Activated gamma-delta T cell (primary cell): ENCODE measurements around the gene SRSF10.
"Not testable (repeated sequence)": the region's sequence is repeated elsewhere in the genome, so short reads cannot be mapped to it uniquely, and the experiment has no call there.

Experiments used
- DNase-seq: peaks from one replicate; lab custom pipeline; 2025; lab: John Stamatoyannopoulos, UW
- total RNA-seq, 2 donors: gene quantifications; one replicate each; lab custom pipeline; 2026; lab: John Stamatoyannopoulos, UW

Gene SRSF10
- total RNA-seq, result 297 to 391 reads per million in 2 donors

DNA sequence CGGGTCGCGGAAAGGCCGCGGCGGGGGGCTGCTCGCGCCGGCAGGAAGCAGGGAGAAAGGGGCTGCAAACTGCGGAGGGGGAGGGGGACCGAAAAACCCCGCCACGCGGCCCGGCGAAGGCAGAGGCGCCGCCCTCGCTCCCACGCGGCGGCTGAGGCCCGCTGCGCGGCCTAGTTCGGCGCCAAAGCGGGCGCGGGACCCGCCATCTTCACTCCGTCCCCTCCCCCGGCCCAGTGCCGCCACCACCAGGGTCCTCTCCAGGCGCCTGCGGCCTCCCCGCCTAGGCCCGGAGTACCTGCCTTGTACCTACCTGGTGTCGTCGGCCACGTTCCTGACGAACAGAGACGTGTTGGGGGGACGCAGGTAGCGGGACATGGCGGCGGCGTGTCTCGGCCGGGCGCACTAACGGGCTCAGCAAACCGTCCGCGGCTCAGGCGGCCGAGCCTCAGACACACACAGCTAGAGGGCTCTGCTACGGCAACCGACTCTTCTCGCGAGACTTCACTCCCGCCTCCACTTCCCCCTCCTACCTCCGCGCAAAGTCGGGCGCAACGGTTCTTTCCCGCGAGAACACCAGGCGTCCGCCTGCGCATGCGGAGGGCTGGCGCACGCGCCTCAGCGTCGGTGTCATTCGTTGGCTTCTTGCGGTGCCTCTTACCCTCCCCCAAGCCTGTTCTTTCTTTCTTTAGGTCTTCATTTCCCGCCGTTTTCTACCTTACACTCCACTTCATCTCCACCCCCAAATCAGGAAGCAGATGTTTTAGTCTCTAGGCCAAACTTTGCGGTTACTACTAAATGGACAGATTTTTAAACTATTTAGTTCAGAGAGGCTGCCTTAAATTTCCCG lies at the start of gene SRSF10:
Gene SRSF10 (minus strand): TSS at position 447 of the 847 bp plus-strand sequence. CDS start 72 bp downstream, at position 375.
- peak; percentile 91 for DNase-seq

DNA sequence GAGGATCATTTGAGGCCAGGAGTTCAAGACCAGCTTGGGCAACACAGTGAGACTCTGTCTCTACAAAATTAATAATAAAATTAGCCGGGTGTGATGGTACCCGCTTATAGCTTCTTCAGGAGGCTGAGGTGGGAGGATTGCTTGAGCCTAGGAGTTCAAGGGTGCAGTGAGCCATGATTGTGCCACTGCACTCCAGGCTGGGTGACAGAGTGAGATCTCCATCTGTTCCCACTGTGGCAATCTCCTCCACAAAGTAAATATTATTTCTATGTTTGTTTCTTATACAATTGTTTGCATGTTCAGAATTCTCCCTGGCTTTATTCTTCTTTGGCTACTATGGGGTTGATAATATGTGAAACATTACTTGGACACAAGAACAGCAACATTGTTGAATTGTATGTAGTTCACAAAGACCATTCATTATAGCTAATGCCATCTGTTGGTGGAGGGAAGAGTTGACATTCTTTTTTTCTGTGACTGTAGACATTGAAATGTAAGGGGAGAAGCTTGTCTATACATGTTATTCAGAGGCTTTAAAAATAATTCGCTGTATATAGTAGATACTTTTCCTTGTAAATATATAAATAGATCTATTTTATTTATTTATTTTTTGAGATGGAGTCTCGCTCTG lies 47.8 kb upstream of the SRSF10 start:
- DNase-seq, result no peak

DNA sequence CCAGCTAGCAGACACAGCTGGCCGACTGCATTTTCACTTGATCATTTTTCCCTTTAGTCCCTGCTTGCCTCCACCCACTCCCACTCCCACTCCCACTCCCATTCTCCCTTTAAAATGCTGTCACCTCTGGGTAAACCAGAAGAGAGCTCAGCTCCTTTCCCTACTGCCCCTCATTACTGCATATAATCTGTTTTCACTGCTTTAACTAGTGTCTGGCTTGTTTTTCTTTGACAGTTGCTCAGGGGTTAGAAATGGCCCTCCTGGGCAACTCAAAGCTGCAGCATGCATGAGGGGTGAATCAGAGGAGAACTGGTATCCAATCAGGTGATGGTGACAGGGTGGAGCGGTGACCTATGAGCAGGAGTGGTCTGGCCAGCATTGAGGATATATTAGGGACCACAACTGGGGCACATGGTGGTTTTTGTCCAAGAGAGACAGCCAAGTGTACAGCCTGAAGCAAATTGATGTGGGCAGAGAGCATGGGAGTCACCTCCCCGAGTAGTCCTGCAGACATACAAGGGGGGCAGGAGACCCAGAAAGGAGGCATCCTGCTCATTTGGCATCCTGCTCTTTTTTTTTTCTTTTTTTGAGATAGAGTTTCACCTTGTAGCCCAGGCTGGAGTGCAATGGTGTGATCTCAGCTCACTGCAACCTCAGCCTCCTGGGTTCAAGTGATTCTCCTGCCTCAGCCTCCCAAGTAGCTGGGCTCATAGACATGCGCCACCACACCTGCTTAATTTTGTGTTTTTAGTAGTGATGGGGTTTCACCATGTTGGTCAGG lies 42.6 kb upstream of the SRSF10 start:
- no peak for DNase-seq

DNA sequence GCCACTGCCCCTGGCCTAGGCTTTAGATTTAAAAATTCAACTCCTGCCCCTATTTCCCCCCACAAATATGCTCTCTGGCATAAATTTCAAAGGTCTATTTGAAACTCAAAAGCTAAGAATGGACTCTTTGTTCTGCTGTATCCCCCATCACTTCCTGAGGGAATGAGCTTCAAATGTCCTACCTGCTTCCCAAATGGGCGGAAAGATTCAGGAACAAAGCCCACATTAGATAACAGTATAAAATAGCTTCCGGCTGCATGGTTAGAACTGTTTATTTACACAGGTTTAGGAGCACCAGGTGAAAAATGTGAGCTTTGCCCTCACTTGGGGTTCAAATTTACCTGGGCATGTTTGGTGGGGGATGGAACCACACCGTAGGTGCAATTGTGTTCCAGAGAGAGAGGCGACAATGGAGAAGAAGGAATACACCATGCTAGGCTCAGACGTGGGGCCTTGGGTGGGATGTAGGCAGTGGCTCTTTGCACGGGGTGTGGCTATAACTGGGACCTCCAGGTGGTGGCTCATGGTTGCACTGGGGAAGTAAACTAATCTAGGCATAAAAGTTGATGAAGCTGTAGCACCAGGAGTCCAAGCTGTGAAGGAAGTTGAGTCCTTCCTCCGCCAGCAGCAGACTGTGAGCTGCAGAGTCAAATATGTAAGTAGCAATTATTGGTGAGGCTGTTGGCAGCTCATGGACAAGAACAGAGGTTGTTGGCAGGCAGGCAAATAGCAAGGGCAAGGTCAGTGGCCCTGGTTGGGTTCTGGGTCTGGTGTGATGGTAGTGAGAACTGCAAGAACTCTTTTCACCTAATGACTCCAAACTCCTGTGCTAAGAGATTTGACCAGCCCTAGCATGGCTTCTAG lies 41.5 kb upstream of the SRSF10 start:
- DNase-seq, result no peak

DNA sequence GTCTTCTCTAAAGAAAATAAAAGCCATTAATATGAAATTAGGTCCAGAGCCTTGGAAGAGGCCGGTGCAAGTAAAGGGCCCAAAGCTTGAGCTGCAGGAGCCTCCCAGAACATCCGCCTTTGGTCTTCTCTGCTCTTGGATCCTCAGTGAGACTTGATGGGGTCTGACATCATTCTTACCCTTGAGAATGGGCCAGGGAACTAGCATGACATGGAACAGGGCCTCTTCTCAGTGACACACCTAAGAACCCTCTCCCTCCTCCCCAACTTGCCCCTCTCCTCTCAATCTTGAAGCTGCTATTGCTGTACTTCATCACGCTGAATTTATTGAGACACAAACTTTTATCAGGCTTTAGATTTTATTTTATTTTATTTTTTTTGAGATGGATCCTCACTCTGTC lies 40.3 kb upstream of the SRSF10 start:
- DNase-seq, result no peak

DNA sequence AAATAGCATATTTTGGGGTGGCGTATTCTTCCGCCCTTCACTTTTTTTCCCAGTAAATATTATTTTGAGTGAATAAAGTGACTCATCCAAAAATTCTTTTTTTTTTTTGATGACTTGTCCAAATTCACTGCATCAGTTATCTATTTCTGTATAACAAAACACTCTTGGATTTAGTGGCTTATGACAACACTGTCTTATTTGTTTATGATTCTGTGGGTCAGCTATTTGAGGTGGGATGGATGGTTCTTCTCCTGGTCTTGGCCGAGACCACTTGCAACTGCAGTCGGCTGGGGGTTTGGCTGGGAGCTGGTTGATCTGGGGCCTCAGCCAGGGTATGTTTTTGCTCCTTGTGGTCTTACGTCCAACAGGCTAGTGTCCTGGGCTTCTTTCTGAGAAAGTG lies 39.9 kb upstream of the SRSF10 start:
- no peak for DNase-seq

DNA sequence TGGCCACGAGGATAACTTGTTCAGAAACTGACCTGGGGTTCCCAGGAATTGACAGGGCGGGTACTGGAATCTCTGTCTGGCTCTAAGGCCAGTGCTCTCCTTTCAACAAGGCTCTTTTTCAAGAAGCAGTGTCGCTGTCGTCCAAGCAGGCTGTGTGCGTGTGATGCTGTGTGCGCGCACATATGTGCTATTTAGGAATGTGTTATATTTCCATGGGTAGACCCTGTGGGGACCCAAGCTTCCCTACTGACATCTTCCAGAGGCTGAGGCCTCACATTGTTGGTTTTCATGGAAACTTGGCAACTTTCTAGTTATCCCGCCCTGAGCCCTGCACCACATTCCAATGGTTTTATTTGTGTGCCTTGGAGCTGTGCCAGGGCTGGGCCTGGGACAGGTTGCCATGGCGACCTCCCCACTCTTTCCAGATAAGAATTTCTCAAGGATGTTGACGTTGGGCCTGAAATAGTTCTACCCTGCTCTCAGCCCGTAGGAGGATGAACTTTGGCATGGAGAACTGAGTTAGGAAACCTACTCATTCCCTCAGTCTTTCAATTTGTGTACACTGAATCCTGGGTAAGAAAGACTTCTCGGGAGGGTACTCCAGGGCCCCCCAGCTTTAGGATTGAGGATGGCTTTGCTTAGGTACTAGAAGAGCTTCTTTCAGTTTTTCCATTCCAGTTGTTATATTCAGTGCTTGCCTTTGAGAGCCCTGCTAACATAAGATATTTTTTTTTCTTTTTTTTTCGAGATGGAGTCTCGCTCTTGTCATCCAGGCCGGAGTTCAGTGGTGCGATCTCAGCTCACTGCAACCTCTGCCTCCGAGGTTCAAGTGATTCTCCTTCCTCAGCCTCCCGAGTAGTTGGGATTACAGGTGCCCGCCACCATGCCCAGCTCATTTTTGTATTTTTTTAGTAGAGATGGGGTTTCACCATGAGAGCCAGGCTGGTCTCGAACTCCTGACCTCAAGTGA lies 38.8 kb upstream of the SRSF10 start:
- no peak for DNase-seq

DNA sequence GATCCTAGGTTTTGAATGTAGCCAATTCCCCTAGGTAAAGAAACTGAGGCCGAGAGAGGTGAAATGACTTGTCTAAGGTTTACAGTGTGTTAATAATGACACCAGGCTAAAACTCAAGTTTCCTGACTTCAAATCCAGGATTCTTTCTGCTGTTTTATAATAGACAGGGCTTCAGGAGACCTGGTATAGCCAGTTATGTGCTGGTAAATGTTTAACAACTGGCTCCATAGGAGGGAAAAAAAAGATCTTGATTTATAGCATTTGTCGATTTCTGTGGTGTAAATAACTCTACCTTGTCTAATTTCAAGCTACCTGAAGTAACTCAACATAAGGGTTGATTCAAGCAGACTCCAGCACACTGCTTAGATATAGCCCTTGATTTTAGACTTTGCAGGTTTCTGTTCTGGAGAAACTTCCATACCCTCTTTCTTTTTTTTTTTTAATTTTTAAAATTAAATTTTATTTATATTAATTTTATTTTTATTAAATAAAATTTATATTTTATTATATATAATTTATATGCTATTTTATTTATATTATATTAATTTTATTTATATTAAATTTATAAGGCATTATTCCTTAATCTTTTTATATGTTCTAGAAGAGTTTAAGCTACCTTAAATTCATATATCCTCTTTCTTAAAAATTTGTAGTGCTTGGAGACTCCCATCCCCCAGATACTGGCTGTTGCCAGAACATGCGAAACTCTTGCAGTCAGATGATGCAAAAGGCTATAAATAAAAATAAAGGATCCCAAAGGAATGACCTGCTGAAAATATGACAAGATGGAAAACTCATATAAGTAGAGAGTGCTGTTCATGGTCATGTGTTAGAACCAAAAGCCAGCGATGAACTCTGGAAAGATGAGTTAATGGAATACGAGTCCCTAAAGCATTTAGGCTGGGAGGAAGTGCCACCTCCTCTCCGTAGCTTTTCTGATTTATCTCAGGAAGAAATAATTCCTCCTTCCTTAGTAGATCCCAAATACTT lies 35.4 kb upstream of the SRSF10 start:
- no peak for DNase-seq

DNA sequence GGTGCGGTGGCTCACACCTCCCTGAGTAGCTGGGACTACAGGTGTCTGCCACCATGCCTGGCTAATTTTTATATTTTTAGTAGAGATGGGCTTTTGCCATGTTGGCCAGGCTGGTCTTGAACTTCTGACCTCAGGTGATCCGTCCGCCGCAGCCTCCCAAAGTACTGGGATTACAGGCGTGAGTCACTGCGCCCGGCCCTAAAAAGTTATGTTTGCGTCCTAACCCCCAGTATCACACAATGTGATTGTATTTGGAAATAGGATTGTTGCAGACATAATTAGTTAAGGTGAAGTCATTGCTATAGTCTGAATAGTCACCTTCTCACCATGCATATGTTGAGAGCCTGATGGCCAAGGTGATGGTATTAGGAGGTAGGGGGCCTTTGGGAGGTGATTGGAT lies 32.8 kb upstream of the SRSF10 start:
- not testable (repeated sequence) for DNase-seq

DNA sequence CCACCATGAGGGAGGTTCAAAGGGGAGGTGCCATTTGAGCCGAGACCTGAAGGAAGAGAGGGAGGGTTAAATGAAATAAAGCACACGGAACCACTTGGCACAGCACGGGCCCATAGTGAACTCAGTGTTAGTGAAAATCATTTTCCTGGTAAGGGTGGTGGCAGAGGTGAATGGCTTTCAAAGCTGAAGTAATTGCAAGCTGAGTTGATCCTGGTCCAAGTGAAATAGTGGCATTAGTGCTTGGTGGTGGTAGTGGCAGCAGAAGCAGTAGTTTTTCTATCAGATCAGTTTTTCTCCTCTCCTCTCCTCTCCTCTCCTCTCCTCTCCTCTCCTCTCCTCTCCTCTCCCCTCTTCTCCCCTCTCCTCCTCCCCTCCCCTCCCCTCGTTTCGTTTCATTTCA lies 30.5 kb upstream of the SRSF10 start:
- DNase-seq, result no peak

DNA sequence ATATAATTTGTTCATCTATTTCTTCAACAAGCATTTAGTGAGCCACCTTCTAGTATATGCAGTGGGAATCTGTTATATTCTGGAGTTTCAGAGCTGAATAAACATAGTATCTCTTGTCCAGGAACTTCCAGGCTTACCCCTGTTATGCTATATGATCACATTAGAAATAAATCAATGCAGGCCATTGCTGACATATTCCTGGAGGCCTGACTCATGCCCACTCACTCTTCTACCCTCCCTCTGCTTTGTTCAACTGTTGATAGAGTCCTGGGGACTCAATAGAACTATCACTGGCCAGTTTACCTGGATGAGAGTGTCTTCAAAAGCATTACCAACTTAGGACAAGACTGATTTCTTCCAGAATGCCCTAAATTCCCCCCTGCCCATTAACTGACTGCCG lies 29.3 kb upstream of the SRSF10 start:
- no peak for DNase-seq

DNA sequence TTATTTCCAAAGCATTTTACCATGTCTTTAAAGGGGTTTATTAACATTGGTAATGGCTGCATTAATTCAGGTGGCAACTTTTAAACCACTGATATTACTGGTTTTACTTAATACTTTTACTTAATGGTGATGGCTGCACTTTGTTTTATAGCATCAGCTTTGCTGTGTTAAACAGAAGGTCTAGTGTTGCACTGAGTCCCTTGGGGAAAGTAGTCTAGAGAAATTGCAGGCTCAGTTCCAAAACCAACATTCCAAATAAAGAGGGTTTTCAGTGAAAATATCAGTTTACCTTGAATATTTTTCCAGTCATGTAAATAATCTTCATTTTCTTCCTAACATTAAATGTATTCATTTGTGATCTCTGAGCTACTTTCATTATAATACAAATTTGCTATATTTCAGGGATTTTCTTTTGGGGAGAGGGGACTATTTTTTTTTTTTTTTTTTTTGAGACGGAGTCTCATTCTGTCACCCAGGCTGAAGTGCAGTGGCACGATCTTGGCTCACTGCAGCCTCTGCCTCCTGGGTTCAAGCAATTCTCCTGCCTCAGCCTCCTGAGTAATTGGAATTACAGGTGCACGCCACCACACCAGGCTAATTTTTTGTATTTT lies 28.6 kb upstream of the SRSF10 start:
- DNase-seq, result not testable (repeated sequence)

DNA sequence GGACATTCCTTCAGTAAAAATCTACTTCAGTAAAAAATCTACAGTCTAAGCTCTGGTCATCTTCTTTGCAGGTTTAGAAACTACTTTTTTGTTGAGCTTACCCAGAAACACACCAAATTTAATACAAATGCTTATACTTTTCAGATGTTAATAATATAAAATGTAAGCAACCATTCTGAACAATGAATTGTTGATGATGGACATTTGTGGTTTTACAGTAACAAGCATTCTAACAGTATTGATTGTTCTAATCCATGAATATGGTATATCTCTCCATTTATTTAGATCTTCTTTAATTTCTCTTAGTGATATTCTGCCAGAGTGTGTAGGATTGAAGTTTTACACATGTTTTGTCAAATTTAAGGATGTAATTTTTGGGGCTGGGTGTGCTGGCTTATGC lies 27.0 kb upstream of the SRSF10 start:
- no peak for DNase-seq

DNA sequence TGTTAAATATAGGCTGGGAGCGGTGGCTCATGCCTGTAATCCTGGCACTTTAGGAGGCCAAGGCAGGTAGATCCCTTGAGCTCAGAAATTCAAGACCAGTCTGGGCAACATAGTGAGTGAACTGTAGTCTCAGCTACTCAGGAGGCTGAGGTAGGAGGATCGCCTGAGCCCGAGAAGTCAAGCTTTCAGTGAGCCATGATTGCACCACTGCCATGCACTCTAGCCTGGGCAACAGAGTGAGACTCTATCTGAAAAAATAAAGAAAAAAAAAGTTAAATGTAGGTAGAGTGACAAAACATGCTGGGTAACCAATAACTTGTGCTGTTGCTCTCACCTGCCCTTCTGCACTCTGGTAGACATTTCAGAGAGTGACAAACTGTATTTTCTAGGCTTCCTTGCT lies 25.0 kb upstream of the SRSF10 start:
- DNase-seq, result no peak

DNA sequence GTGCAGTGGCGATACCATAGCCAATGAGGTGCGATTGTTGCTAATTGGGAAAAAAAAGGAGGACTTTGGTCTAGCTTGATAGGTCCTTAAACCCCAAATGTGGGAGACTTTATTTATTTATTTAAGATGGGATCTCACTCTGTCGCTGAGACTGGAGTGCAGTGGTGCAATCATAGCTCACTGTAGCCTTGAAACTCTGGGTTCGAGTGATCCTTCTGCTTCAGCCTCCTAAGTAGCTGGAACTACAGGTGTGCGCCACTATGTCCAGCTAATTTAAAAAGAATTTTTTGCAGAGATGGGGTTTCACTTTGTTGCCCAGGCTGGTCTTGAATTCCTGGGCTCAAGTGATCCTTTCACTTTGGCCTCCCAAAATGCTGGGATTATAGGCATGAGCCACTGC lies 24.0 kb upstream of the SRSF10 start:
- DNase-seq, result no peak

DNA sequence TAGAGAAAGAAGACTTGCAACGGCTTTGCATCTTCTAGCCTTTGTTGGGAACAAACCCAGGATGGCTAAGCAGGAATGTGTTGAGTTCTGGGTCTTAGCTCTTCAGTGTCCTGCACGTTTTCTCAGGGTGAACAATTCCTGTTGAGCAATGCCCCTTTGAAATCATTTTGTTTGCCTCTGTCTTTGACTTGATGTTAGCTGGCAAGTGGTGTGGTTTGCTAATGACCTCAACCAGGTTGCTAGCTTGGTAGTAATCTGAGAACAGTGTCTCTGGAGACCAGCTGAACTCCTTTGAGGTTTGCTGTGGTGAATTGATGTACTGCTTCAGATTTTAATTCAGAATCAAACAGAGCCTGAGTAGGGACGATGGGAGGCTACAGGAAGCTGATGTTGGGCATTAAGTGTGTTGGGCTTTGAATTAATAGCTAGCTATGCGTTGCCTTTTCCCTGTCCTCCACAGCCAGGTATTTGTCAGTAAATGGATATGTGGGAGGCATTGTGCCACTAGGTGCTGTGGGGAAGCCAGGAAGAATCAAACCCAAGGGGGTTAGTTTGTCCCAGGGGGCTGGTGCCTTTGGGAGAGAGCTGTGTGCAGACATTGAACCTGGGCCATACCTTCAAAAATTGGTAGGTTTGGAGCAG lies 23.3 kb upstream of the SRSF10 start:
- DNase-seq, result no peak

DNA sequence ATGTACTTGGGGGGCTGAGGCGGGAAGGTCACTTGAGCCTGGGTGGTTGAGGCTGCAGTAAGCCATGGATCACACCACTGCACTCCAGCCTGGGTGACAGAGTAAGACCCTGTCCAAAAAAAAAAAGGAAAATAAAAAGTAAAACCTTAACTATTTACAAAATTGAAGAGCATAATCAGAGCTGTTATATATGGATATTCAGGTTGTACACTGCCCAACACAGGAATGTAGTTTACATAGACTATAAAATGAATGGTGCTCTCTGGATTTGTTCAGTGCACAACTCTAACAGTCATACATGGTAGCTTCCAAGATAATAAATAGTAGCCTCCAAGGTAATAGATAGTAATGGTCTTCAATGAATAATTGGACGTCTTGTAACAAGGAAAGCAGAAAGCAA lies 22.6 kb upstream of the SRSF10 start:
- DNase-seq, result no peak

DNA sequence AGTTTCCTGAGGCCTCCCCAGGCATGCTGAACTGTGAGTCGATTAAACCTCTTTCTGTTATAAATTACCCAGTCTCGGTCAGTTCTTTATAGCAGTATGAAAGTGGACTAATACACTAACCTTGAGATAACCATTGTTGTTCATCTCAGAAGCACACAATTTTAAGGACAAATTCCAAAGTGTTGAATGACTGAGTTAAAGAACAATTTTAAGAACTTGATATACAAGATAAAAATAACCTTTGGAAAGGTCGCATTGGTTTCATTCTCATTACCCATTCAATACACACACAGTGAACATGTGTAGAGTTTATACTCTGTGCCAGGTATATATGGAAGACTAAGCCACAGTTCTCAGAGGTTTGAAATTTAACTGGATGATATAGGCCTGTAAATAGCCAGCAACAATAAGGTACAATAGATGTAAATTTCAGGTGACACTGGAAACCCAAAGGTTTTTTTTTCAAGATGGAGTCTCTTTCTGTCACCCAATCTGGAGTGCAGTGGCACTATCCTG lies 19.1 kb upstream of the SRSF10 start:
- no peak for DNase-seq
